ENCODE results near the gene FOXD1. TPM values are rescaled to one million over a fixed set of nuclear protein-coding genes. Genes with fewer than 3 reads are reported as not detected.

The FOXD1 gene
- polyA plus RNA-seq, 2 of the 4 experiments (the other 2 are of a cell fraction), result 2.2 to 8.2 TPM

DNA sequence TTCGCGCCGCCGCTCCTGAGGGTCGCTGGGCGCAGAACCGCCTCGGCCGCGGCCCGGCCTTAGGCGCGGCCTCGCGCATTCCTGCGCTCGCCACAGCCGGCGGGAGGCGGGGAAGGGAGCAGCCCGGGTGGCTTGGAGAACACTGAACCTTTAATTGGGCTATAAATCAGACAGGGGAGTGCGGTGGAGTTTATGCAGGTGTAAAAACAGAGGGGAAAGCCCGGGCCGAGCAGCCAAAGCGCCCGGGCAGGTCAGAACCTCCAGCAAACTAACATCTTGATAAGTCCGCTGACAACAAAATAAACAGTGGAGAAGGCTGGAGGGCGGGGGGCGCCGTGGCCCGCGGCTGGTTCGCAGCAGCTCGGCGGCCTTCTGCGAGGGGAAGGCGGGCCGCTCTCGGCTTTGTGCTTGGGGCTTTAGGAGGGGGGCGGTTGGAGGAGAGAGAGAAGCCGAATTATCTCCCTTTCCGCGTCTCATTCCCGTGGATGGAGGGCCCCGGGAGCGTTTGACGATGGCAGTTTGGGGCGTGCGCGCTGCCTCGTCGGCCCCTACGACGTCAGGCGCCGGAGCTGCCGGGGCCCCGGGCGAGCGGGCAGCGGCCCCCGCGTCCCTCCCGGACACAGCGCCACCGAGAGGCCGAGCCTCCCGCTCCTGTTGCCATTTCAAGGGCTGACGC lies 11.3 kb downstream of the FOXD1 start (continued):
- TF ChIP-seq CHD4 (IDR thresholded peaks at IDR 0.05; ENCODE audit: borderline replicate concordance), result no peak
- TF ChIP-seq SREBF2 (IDR thresholded peaks at IDR 0.05), result no peak
- TF ChIP-seq GATA3 (IDR thresholded peaks at IDR 0.05; ENCODE audit: borderline replicate concordance), result no peak
- TF ChIP-seq FOSB (CRISPR knock-in tag; IDR thresholded peaks at IDR 0.05), result no peak

DNA sequence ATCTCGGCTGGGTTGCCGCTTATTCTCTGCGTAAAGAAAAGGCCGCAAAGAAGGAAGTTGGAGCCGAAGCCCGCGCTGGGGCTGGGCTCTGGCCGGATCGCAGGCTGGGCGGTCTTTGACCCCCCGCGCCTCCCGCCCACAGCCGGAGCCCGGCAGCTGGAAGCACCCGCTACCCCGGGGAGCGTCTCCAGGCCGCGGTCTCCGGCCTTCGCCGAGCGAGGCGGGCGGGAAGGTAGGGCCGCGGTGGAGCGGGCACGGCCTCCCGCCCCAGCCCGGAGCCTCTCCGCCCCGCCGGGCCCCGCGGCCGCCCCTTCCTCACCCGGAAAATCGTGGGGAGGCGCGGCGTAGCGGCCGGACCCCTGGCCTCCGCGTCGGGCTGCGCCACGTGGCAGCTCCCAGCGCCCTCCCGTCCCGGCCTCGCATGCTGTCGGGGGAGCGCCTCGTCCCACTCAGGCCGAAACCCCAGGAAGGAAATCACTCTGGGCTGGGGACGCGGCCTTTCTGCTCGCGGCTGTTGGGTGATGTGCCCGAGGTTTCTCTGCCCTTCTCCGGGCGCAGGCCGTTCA lies 12.0 kb downstream of the FOXD1 start:
- ATAC-seq (no peak), DNase-seq (ENCODE audit: low read depth in 1 of 2, low spot score in 1 of 2) (no peak), FAIRE-seq (no peak)
- TF ChIP-seq GATA3 (IDR thresholded peaks at IDR 0.05; ENCODE audit: borderline replicate concordance), result no peak
- no peak for TF ChIP-seq MAFK (IDR thresholded peaks at IDR 0.05; ENCODE audit: partially characterized antibody)
- TF ChIP-seq CHD2 (IDR thresholded peaks at IDR 0.05; ENCODE audit: low read length, partially characterized antibody), result no peak
- TF ChIP-seq, protein P1, sequence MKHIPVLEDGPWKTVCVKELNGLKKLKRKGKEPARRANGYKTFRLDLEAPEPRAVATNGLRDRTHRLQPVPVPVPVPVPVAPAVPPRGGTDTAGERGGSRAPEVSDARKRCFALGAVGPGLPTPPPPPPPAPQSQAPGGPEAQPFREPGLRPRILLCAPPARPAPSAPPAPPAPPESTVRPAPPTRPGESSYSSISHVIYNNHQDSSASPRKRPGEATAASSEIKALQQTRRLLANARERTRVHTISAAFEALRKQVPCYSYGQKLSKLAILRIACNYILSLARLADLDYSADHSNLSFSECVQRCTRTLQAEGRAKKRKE (CRISPR knock-in tag; IDR thresholded peaks at IDR 0.05; ENCODE audit: low read depth), result no peak
- TF ChIP-seq RAD21 (conservative IDR thresholded peaks at IDR 0.05 in 1 of 2, IDR thresholded peaks at IDR 0.05 in 1 of 2), result no peak
- TF ChIP-seq CHD4 (IDR thresholded peaks at IDR 0.05; ENCODE audit: borderline replicate concordance), result no peak
- TF ChIP-seq HOXA7 (CRISPR knock-in tag; IDR thresholded peaks at IDR 0.05), result no peak
- peak overlapping the region in 1 of 2 experiments; percentile 86; a peak in 3 of 6 replicates for H3K27ac ChIP-seq
- 98% methylated on average over 58 of the region's 66 CpGs for WGBS (ENCODE audit: missing lambda C conversion rate)
- H3K4me1 ChIP-seq, result peaks cover 11% of the 10 kb centered on the region
- CTCF ChIA-PET, result interaction anchor here (0.6 to 5.6 kb wide), 11 partner anchors 11 to 221 kb away, joined by 3 to 34 read pairs (median 7); no protein-coding TSS in a partner anchor
- POLR2A ChIA-PET, result interaction anchor here (1.3 kb wide), 1 partner anchor 220 kb away, joined by 6 read pairs; no protein-coding TSS in a partner anchor
- no peak overlapping the region for H3K4me3 ChIP-seq
- no peaks in the 10 kb centered on the region for H3K9me3 ChIP-seq
- no peak overlapping the region for H3K4me2 ChIP-seq

DNA sequence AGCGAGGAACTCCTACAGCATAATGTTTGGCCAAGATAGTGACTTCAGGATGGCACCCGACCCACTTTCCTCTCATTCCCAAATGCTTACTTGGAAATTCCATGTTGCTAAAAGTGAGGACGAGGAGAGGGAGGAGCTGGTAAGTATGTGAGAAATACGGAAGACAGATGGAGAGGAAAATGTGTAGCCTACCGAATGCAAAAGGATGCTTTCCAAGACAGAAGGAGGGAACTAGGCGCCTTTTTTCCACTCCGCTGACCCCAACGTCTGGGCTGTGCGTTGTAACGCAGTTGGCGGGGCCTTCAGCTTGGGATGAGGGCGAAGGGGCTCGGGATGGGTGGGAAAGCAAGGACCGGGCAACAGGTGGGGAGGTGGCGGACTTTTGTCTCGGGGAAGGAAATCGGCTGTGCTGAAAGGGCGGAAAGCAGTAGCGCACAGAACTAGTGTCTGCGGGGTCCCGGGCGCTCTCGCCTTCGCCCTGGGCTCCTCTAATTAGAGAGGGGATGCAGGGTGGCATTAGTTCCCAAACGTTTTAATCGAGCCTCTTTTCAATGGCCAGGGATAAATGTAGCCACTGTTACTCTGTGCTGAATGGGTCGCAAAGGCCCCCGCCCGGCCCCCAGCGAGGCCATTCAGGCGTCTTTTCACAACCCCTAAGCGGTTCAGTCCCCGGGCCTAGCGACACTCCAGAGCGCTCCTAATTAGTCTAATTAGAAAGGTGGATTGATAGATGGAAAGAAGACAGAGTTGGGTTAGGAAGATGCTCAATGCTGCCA lies 12.6 kb downstream of the FOXD1 start:
- H3K4me3 ChIP-seq, result no peak overlapping the region

DNA sequence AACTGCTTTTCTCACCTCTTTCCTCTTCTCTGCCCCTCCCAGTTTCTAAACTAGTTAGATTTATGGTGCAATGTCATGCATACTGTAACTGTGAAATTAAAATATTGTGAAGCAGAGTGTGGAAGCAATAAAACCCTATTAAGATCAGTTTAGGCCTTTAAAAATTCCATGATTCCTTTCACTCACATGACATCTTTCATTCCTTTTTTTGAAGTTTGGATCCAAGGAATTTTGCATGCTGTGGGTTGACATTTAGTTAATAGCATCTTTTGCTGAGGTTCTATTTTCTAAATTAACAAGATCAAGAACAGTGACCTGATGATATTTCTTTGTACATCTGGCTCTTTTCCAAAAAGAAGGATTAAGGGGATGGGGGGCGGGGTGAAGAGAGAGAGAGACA lies 13.7 kb downstream of the FOXD1 start:
- ChIA-PET POLR2A (no interaction called here), CTCF (interaction anchor here (1.4 to 5.6 kb wide), 4 partner anchors 13 to 220 kb away, joined by 5 to 34 read pairs (median 12); no protein-coding TSS in a partner anchor)
- no peak for TF ChIP-seq JUNB (IDR thresholded peaks at IDR 0.05)
- 58% methylated on average over 1 of the region's 1 CpG for WGBS (ENCODE audit: missing lambda C conversion rate)
- H3K27ac ChIP-seq, result no peak overlapping the region
- ATAC-seq, result no peak
- no peak for DNase-seq (ENCODE audit: low read depth in 1 of 2, low spot score in 1 of 2)
- no peak overlapping the region for H3K4me3 ChIP-seq
- no peak overlapping the region for H3K4me2 ChIP-seq
- H3K4me1 ChIP-seq, result peaks cover 11% of the 10 kb centered on the region
- no peak for FAIRE-seq
- H3K9me3 ChIP-seq, result no peaks in the 10 kb centered on the region

More for the DNA sequence above, 12.6 kb downstream of the FOXD1 start:
- Histone ChIP-seq H3K4me2 (no peak overlapping the region), H3K4me1 (peaks cover 11% of the 10 kb centered on the region), H3K27ac (no peak overlapping the region), H3K9me3 (no peaks in the 10 kb centered on the region)
- 93% methylated on average over 35 of the region's 35 CpGs for WGBS (ENCODE audit: missing lambda C conversion rate)
- ChIA-PET POLR2A (no interaction called here), CTCF (interaction anchor here (0.6 to 5.6 kb wide), 8 partner anchors 10 to 221 kb away, joined by 3 to 34 read pairs (median 7); no protein-coding TSS in a partner anchor)
- FAIRE-seq (no peak), ATAC-seq (no peak), DNase-seq (ENCODE audit: low read depth in 1 of 2, low spot score in 1 of 2) (no peak)
- TF ChIP-seq MAZ (IDR thresholded peaks at IDR 0.05; ENCODE audit: borderline replicate concordance, low read depth, low read length), result no peak
- TF ChIP-seq, protein P2, sequence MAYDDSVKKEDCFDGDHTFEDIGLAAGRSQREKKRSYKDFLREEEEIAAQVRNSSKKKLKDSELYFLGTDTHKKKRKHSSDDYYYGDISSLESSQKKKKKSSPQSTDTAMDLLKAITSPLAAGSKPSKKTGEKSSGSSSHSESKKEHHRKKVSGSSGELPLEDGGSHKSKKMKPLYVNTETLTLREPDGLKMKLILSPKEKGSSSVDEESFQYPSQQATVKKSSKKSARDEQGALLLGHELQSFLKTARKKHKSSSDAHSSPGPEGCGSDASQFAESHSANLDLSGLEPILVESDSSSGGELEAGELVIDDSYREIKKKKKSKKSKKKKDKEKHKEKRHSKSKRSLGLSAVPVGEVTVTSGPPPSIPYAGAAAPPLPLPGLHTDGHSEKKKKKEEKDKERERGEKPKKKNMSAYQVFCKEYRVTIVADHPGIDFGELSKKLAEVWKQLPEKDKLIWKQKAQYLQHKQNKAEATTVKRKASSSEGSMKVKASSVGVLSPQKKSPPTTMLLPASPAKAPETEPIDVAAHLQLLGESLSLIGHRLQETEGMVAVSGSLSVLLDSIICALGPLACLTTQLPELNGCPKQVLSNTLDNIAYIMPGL (CRISPR knock-in tag; IDR thresholded peaks at IDR 0.05; ENCODE audit: borderline replicate concordance), result no peak
- TF ChIP-seq FOSL2 (IDR thresholded peaks at IDR 0.05), result no peak
- TF ChIP-seq FOSL2 (CRISPR knock-in tag; IDR thresholded peaks at IDR 0.05), result no peak
- no peak for TF ChIP-seq HDAC2 (IDR thresholded peaks at IDR 0.05)
- TF ChIP-seq EHMT2 (IDR thresholded peaks at IDR 0.05; ENCODE audit: low read depth), result no peak
